Measurements from ENCODE around the gene C12orf57.
A peak's percentile ranks its signal among the peaks of the same experiment; 100 is the strongest.

The C12orf57 gene

GRCh38 chr12:6948873-6949594, 5.2 kb downstream of the C12orf57 start:
- peaks cover 3% of the 10 kb centered on the region for H3K27me3 Mint-ChIP-seq
- peaks cover 33% of the 10 kb centered on the region for H3K36me3 Mint-ChIP-seq
- peak overlapping the region; percentile 96 for H3K27ac Mint-ChIP-seq
- CTCF ChIA-PET, result interaction anchor here (0.9 to 16.3 kb wide), 6 partner anchors 11 to 164 kb away, joined by 3 to 491 read pairs (median 4); partner anchors contain the start of gene LPCAT3
- peak overlapping the region; percentile 70 for H3K4me3 Mint-ChIP-seq
- peaks cover 69% of the 10 kb centered on the region for H3K4me1 Mint-ChIP-seq
- no peak for DNase-seq
- no peaks in the 10 kb centered on the region for H3K9me3 Mint-ChIP-seq

- Mint-ChIP-seq H3K4me1 (peaks cover 72% of the 10 kb centered on the region), H3K4me3 (peak overlapping the region; percentile 100), H3K36me3 (peaks cover 43% of the 10 kb centered on the region), H3K27me3 (peaks cover 3% of the 10 kb centered on the region), H3K27ac (peak overlapping the region; percentile 96), H3K9me3 (no peaks in the 10 kb centered on the region)
- CTCF ChIA-PET, result interaction anchor here (1.1 to 16.3 kb wide), 6 partner anchors 11 to 162 kb away, joined by 3 to 491 read pairs (median 6); no protein-coding TSS in a partner anchor
- DNase-seq, result peak; percentile 61
These were observed 6.6 kb downstream of the C12orf57 start for GRCh38 chr12:6950401-6950801.

- H3K9me3 Mint-ChIP-seq, result no peaks in the 10 kb centered on the region
- peak within 1 kb of the TSS; percentile 100 for H3K4me3 Mint-ChIP-seq
- peaks cover 72% of the 10 kb centered on the region for H3K4me1 Mint-ChIP-seq
- peaks cover 3% of the 10 kb centered on the region for H3K27me3 Mint-ChIP-seq
- peak; percentile 80 for DNase-seq
- peak within 1 kb of the TSS; percentile 96 for H3K27ac Mint-ChIP-seq
- peaks cover 48% of the 10 kb centered on the region for H3K36me3 Mint-ChIP-seq
- CTCF ChIA-PET, result interaction anchor here (0.7 to 16.3 kb wide), 6 partner anchors 10 to 162 kb away, joined by 3 to 491 read pairs (median 7); no protein-coding TSS in a partner anchor
These were observed 7.2 kb downstream of the C12orf57 start, which contains the start of gene PTPN6 for GRCh38 chr12:6950811-6951540. TSS of gene PTPN6 (plus strand) at chr12:6951356. CDS start at chr12:6951513, 157 bp downstream.

- H3K27ac Mint-ChIP-seq, result peak overlapping the region; percentile 96
- DNase-seq, result no peak
- peaks cover 73% of the 10 kb centered on the region for H3K4me1 Mint-ChIP-seq
- H3K4me3 Mint-ChIP-seq, result peak overlapping the region; percentile 100
- peaks cover 3% of the 10 kb centered on the region for H3K27me3 Mint-ChIP-seq
- CTCF ChIA-PET, result interaction anchor here (0.7 to 16.3 kb wide), 7 partner anchors 9 to 161 kb away, joined by 3 to 491 read pairs (median 7); partner anchors contain the start of gene LPCAT3
- H3K36me3 Mint-ChIP-seq, result peaks cover 52% of the 10 kb centered on the region
- H3K9me3 Mint-ChIP-seq, result no peaks in the 10 kb centered on the region
These were observed 7.8 kb downstream of the C12orf57 start for GRCh38 chr12:6951551-6952120.

- DNase-seq, result no peak
- H3K4me3 Mint-ChIP-seq, result peak overlapping the region; percentile 100
- H3K36me3 Mint-ChIP-seq, result peaks cover 59% of the 10 kb centered on the region
These were observed 8.5 kb downstream of the C12orf57 start for GRCh38 chr12:6952121-6952862.

GRCh38 chr12:6952863-6953441, 9.1 kb downstream of the C12orf57 start:
- Mint-ChIP-seq H3K9me3 (no peaks in the 10 kb centered on the region), H3K27me3 (peaks cover 3% of the 10 kb centered on the region), H3K36me3 (peaks cover 60% of the 10 kb centered on the region), H3K4me1 (peaks cover 73% of the 10 kb centered on the region), H3K4me3 (peak overlapping the region; percentile 100), H3K27ac (peak overlapping the region; percentile 96)
- no peak for DNase-seq
- CTCF ChIA-PET, result interaction anchor here (1.2 to 16.3 kb wide), 3 partner anchors 8 to 15 kb away, joined by 5 to 491 read pairs (median 7); partner anchors contain the start of genes C12orf57 and RNU7-1

More at GRCh38 chr12:6952121-6952862, 8.5 kb downstream of the C12orf57 start:
- H3K27me3 Mint-ChIP-seq, result peaks cover 3% of the 10 kb centered on the region
- H3K9me3 Mint-ChIP-seq, result no peaks in the 10 kb centered on the region
- CTCF ChIA-PET, result interaction anchor here (0.9 to 16.3 kb wide), 6 partner anchors 9 to 161 kb away, joined by 4 to 491 read pairs (median 7); partner anchors contain the start of genes C12orf57, LPCAT3 and RNU7-1
- peak overlapping the region; percentile 96 for H3K27ac Mint-ChIP-seq
- H3K4me1 Mint-ChIP-seq, result peaks cover 73% of the 10 kb centered on the region

- no peaks in the 10 kb centered on the region for H3K9me3 Mint-ChIP-seq
- peak overlapping the region; percentile 96 for H3K27ac Mint-ChIP-seq
- peaks cover 3% of the 10 kb centered on the region for H3K27me3 Mint-ChIP-seq
- H3K36me3 Mint-ChIP-seq, result peaks cover 68% of the 10 kb centered on the region
- peak overlapping the region; percentile 100 for H3K4me3 Mint-ChIP-seq
- peaks cover 73% of the 10 kb centered on the region for H3K4me1 Mint-ChIP-seq
- CTCF ChIA-PET, result interaction anchor here (1.2 to 16.3 kb wide), 4 partner anchors 7 to 10 kb away, joined by 4 to 491 read pairs (median 9); partner anchors contain the start of genes C12orf57 and RNU7-1
- peak; percentile 87 for DNase-seq
These were observed 9.9 kb downstream of the C12orf57 start for GRCh38 chr12:6953442-6954315.

GRCh38 chr12:6954316-6955107, 10.7 kb downstream of the C12orf57 start:
- CTCF ChIA-PET, result interaction anchor here (0.5 to 12.3 kb wide), 4 partner anchors 9 to 31 kb away, joined by 4 to 491 read pairs (median 8); partner anchors contain the start of genes C12orf57, PTPN6 and RNU7-1
- Mint-ChIP-seq H3K4me1 (peaks cover 73% of the 10 kb centered on the region), H3K9me3 (no peaks in the 10 kb centered on the region), H3K27ac (peak overlapping the region; percentile 96), H3K4me3 (peak overlapping the region; percentile 100), H3K36me3 (peaks cover 74% of the 10 kb centered on the region), H3K27me3 (peaks cover 3% of the 10 kb centered on the region)
- DNase-seq, result no peak

- Mint-ChIP-seq H3K4me1 (peaks cover 73% of the 10 kb centered on the region), H3K27me3 (peaks cover 3% of the 10 kb centered on the region), H3K4me3 (peak overlapping the region; percentile 42), H3K36me3 (peaks cover 78% of the 10 kb centered on the region), H3K27ac (peak overlapping the region; percentile 99), H3K9me3 (no peaks in the 10 kb centered on the region)
- CTCF ChIA-PET, result interaction anchor here (1.5 to 12.3 kb wide), 3 partner anchors 9 to 11 kb away, joined by 5 to 491 read pairs (median 13); partner anchors contain the start of genes C12orf57, PTPN6 and RNU7-1
- peak; percentile 20 for DNase-seq
These were observed 11.5 kb downstream of the C12orf57 start for GRCh38 chr12:6955108-6956020.

- H3K27me3 Mint-ChIP-seq, result peaks cover 3% of the 10 kb centered on the region
- H3K4me1 Mint-ChIP-seq, result peaks cover 74% of the 10 kb centered on the region
- peak overlapping the region; percentile 42 for H3K4me3 Mint-ChIP-seq
- peaks cover 85% of the 10 kb centered on the region for H3K36me3 Mint-ChIP-seq
- no peaks in the 10 kb centered on the region for H3K9me3 Mint-ChIP-seq
- CTCF ChIA-PET, result interaction anchor here (1.1 to 12.3 kb wide), 4 partner anchors 8 to 84 kb away, joined by 4 to 491 read pairs (median 9); partner anchors contain the start of genes C12orf57, PTPN6 and RNU7-1
- H3K27ac Mint-ChIP-seq, result peak overlapping the region; percentile 99
- peak; percentile 19 for DNase-seq
These were observed 12.4 kb downstream of the C12orf57 start for GRCh38 chr12:6956021-6956727.
